Mammary epithelial cell (primary cell): ENCODE data around the gene ENDOV.

ENCODE experiments used
- EZH2 ChIP-seq: IDR thresholded peaks from 2 replicates; pipeline ENCODE4 v1.6.1; 2012; ENCODE audit warnings: low read length, inconsistent platforms, borderline replicate concordance
- TF ChIP-seq, protein P1 (sequence below), 2 donors: IDR thresholded peaks in 1 of 2; conservative IDR thresholded peaks in 1 of 2; 2 replicates each; pipeline ENCODE4 v1.5.1; 2011 to 2012; ENCODE audit warnings: inconsistent platforms in 2 of 2, low read length in 2 of 2, mild to moderate bottlenecking in 2 of 2, control low read depth in 1 of 2, low read depth in 1 of 2; ENCODE audit not compliant: insufficient read depth in 1 of 2; ENCODE audit errors: extremely low read depth in 1 of 2

DNA sequence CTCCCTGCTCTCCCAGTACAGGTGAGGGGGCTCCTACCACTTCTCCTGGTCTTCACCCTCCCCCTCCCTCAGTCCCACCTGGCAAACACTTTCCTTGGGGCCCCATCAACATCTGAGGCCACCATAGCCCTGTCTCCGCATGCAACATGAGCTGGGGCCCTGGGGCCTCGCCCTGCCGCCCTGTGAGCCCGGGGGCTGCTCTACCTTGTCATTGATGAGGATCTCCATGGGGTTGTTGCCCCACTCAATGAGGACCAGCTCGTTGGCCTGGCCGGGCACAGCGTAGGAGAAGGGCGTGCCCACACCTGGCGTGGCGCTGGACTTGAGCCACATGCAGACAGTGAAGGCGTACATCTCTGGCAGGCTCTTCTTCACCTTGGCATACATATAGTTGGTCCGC lies 58.0 kb downstream of the ENDOV start:
- TF ChIP-seq, protein P1, sequence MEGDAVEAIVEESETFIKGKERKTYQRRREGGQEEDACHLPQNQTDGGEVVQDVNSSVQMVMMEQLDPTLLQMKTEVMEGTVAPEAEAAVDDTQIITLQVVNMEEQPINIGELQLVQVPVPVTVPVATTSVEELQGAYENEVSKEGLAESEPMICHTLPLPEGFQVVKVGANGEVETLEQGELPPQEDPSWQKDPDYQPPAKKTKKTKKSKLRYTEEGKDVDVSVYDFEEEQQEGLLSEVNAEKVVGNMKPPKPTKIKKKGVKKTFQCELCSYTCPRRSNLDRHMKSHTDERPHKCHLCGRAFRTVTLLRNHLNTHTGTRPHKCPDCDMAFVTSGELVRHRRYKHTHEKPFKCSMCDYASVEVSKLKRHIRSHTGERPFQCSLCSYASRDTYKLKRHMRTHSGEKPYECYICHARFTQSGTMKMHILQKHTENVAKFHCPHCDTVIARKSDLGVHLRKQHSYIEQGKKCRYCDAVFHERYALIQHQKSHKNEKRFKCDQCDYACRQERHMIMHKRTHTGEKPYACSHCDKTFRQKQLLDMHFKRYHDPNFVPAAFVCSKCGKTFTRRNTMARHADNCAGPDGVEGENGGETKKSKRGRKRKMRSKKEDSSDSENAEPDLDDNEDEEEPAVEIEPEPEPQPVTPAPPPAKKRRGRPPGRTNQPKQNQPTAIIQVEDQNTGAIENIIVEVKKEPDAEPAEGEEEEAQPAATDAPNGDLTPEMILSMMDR (conservative IDR thresholded peaks at IDR 0.05 in 1 of 2, IDR thresholded peaks at IDR 0.05 in 1 of 2; ENCODE audit: extremely low read depth in 1 of 2, insufficient read depth in 1 of 2, low read depth in 1 of 2, low read length in 2 of 2), result no peak
- no peak for TF ChIP-seq EZH2
